GM12878 (cell line): ENCODE data around the gene HOXB1. TPM values are rescaled to one million over a fixed set of nuclear protein-coding genes. Genes with fewer than 3 reads are reported as not detected.

Experiments
- BMI1 ChIP-seq: fragments of 450-650 bp; IDR thresholded peaks from 2 replicates; pipeline ENCODE4 v1.6.1; 2016; ENCODE audit warnings: mild to moderate bottlenecking, moderate library complexity, borderline replicate concordance
- CBX3 ChIP-seq: fragments of 200-600 bp; sonication (generic); IDR thresholded peaks from 2 replicates; pipeline ENCODE4 v1.6.1; 2016; ENCODE audit warnings: low read depth, borderline replicate concordance
- EED ChIP-seq: sonication (generic); IDR thresholded peaks from 2 replicates; pipeline ENCODE4 v1.6.1; 2016; ENCODE audit warnings: antibody characterized with exemption, low read depth
- KAT2A ChIP-seq: conservative IDR thresholded peaks from 2 replicates; pipeline ENCODE4 v1.6.1; 2011; ENCODE audit warnings: low read depth, low read length; ENCODE audit not compliant: control insufficient read depth
- NFIC ChIP-seq: IDR thresholded peaks from 2 replicates; pipeline ENCODE4 v1.6.1; 2012; ENCODE audit warnings: low read depth, mild to moderate bottlenecking, inconsistent platforms, low read length, moderate library complexity
- NFYB ChIP-seq: IDR thresholded peaks from 2 replicates; pipeline ENCODE4 v1.6.1; 2011; ENCODE audit warnings: low read depth, mild to moderate bottlenecking, low read length, improper control_type of control experiment, moderate library complexity; ENCODE audit not compliant: insufficient read depth
- ZNF384 ChIP-seq: IDR thresholded peaks from 2 replicates; pipeline ENCODE4 v1.6.1; 2012; ENCODE audit warnings: low read depth, mild to moderate bottlenecking, low read length, improper control_type of control experiment, borderline replicate concordance
- polyA plus RNA-seq, 11 experiments: library from polyadenylated mRNA; depleted of rRNA in 4 of 11; unstranded in 6 of 11; stranded (reverse) in 5 of 11; fragments of >200 nt; fragmentation: Nextera tagmentation in 4 of 11; fragmentation: Illumina TruSeq in 1 of 11; extraction: Ambion mirVana in 4 of 11; extraction: Trizol in 1 of 11; gene quantifications; 1 replicate in 1 of 11; 2 replicates in 10 of 11; pipeline versions ENCODE4 v1.2.1 to v1.2.3, GENCODE V29; 2011 to 2016; ENCODE audit warnings: inconsistent platforms in 2 of 11, missing spikeins in 2 of 11, low read depth in 1 of 11
- total RNA-seq, 4 experiments: library from RNA; depleted of rRNA in 3 of 4; stranded (reverse); fragments of >200 nt in 3 of 4; fragmentation: Illumina TruSeq in 1 of 4; extraction: Trizol in 1 of 4; gene quantifications; 2 replicates each; pipeline versions ENCODE4 v1.2.1 to v1.2.3, GENCODE V29; 2013 to 2021
- TF ChIP-seq, protein P1 (sequence below): fragments of 450-650 bp; formaldehyde crosslinking; IDR thresholded peaks from 2 replicates; pipeline ENCODE4 v1.4.0; 2020; ENCODE audit warnings: mild to moderate bottlenecking, moderate library complexity
- TF ChIP-seq, protein P2 (sequence below): fragments of 450-650 bp; IDR thresholded peaks from 2 replicates; pipeline ENCODE4 v1.6.1; 2017; ENCODE audit warnings: mild to moderate bottlenecking, low read depth, inconsistent platforms; ENCODE audit not compliant: poor library complexity, severe bottlenecking
- TF ChIP-seq, protein P3 (sequence below): fragments of 450-650 bp; IDR thresholded peaks from 2 replicates; pipeline ENCODE4 v1.6.1; 2017; ENCODE audit warnings: mild to moderate bottlenecking, moderate library complexity
- TF ChIP-seq, protein P4 (sequence below): fragments of 450-650 bp; IDR thresholded peaks from 2 replicates; pipeline ENCODE4 v1.6.1; 2016; ENCODE audit warnings: mild to moderate bottlenecking

HOXB1 gene
- total and polyA plus RNA-seq, 10 of the 15 experiments (the other 5 are each of a cell fraction or from before 2014, with no cell fraction given) = not detected

DNA sequence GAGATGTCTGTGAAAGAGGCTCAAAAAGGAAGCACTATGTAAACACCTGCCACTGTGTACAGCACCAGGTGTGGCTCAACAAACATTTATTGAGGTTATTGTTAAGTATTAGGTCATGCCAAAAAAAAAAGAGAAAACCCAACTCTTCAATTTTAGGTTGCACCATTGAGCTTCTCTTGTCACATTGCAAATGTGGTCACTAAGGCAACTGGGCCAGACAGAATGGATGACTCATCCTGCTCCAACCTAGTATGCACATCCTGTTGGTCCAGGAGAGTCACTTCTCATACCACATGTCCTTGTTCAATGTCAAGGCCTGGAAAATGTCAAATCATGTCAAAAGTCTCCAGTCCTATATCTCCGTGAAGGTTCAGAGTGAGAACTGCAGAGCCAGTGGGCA, 25.0 kb downstream of the HOXB1 start (continued):
- TF ChIP-seq NFIC (peak; percentile 37; the same call in 1 of the 2 replicates), CBX3 (no peak), KAT2A (no peak), ZNF384 (peak; percentile 78), EED (peak; percentile 78), NFYB (0 out of 2 replicates have a peak, but pooled peaks have one; percentile 19), BMI1 (peak; percentile 42; the same call in 1 of the 2 replicates)
- TF ChIP-seq, protein P1, sequence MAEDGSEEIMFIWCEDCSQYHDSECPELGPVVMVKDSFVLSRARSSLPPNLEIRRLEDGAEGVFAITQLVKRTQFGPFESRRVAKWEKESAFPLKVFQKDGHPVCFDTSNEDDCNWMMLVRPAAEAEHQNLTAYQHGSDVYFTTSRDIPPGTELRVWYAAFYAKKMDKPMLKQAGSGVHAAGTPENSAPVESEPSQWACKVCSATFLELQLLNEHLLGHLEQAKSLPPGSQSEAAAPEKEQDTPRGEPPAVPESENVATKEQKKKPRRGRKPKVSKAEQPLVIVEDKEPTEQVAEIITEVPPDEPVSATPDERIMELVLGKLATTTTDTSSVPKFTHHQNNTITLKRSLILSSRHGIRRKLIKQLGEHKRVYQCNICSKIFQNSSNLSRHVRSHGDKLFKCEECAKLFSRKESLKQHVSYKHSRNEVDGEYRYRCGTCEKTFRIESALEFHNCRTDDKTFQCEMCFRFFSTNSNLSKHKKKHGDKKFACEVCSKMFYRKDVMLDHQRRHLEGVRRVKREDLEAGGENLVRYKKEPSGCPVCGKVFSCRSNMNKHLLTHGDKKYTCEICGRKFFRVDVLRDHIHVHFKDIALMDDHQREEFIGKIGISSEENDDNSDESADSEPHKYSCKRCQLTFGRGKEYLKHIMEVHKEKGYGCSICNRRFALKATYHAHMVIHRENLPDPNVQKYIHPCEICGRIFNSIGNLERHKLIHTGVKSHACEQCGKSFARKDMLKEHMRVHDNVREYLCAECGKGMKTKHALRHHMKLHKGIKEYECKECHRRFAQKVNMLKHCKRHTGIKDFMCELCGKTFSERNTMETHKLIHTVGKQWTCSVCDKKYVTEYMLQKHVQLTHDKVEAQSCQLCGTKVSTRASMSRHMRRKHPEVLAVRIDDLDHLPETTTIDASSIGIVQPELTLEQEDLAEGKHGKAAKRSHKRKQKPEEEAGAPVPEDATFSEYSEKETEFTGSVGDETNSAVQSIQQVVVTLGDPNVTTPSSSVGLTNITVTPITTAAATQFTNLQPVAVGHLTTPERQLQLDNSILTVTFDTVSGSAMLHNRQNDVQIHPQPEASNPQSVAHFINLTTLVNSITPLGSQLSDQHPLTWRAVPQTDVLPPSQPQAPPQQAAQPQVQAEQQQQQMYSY (CRISPR knock-in tag) = no peak
- TF ChIP-seq, protein P2, sequence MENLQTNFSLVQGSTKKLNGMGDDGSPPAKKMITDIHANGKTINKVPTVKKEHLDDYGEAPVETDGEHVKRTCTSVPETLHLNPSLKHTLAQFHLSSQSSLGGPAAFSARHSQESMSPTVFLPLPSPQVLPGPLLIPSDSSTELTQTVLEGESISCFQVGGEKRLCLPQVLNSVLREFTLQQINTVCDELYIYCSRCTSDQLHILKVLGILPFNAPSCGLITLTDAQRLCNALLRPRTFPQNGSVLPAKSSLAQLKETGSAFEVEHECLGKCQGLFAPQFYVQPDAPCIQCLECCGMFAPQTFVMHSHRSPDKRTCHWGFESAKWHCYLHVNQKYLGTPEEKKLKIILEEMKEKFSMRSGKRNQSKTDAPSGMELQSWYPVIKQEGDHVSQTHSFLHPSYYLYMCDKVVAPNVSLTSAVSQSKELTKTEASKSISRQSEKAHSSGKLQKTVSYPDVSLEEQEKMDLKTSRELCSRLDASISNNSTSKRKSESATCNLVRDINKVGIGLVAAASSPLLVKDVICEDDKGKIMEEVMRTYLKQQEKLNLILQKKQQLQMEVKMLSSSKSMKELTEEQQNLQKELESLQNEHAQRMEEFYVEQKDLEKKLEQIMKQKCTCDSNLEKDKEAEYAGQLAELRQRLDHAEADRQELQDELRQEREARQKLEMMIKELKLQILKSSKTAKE = peak; percentile 14
- TF ChIP-seq, protein P3, sequence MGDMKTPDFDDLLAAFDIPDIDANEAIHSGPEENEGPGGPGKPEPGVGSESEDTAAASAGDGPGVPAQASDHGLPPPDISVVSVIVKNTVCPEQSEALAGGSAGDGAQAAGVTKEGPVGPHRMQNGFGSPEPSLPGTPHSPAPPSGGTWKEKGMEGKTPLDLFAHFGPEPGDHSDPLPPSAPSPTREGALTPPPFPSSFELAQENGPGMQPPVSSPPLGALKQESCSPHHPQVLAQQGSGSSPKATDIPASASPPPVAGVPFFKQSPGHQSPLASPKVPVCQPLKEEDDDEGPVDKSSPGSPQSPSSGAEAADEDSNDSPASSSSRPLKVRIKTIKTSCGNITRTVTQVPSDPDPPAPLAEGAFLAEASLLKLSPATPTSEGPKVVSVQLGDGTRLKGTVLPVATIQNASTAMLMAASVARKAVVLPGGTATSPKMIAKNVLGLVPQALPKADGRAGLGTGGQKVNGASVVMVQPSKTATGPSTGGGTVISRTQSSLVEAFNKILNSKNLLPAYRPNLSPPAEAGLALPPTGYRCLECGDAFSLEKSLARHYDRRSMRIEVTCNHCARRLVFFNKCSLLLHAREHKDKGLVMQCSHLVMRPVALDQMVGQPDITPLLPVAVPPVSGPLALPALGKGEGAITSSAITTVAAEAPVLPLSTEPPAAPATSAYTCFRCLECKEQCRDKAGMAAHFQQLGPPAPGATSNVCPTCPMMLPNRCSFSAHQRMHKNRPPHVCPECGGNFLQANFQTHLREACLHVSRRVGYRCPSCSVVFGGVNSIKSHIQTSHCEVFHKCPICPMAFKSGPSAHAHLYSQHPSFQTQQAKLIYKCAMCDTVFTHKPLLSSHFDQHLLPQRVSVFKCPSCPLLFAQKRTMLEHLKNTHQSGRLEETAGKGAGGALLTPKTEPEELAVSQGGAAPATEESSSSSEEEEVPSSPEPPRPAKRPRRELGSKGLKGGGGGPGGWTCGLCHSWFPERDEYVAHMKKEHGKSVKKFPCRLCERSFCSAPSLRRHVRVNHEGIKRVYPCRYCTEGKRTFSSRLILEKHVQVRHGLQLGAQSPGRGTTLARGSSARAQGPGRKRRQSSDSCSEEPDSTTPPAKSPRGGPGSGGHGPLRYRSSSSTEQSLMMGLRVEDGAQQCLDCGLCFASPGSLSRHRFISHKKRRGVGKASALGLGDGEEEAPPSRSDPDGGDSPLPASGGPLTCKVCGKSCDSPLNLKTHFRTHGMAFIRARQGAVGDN = peak; percentile 80
- TF ChIP-seq, protein P4, sequence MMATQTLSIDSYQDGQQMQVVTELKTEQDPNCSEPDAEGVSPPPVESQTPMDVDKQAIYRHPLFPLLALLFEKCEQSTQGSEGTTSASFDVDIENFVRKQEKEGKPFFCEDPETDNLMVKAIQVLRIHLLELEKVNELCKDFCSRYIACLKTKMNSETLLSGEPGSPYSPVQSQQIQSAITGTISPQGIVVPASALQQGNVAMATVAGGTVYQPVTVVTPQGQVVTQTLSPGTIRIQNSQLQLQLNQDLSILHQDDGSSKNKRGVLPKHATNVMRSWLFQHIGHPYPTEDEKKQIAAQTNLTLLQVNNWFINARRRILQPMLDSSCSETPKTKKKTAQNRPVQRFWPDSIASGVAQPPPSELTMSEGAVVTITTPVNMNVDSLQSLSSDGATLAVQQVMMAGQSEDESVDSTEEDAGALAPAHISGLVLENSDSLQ = peak; percentile 64
